Tibial artery (tissue), 4 donors: Measurements from ENCODE around the gene MED13.
A peak's percentile ranks its signal among the peaks of the same experiment; 100 is the strongest.

Experiments used
- DNase-seq, 2 donors: peaks; one replicate each; pipeline ENCODE4 v3.0.0-alpha.2; 2019
- H3K27ac ChIP-seq, 2 donors: fragments of 200-600 bp; sonication (generic) in 1 of 2; 1 replicate in 1 of 2; 2 replicates in 1 of 2; pipeline ENCODE4 v1.5.1; 2018 to 2019; ENCODE audit warnings: mild to moderate bottlenecking in 1 of 2
- H3K27me3 ChIP-seq, 2 donors: fragments of 200-600 bp; sonication (generic) in 1 of 2; one replicate each; pipeline versions ENCODE4 v1.5.1 to v1.6.0; 2016 to 2019
- H3K36me3 ChIP-seq, 3 donors: fragments of 200-600 bp; sonication (generic) in 2 of 3; one replicate each; pipeline ENCODE4 v1.5.1; 2016 to 2019; ENCODE audit warnings: mild to moderate bottlenecking in 2 of 3
- H3K4me1 ChIP-seq, 4 donors: fragments of 200-600 bp; sonication (generic) in 2 of 4; 1 replicate in 3 of 4; 2 replicates in 1 of 4; pipeline ENCODE4 v1.5.1; 2016 to 2019
- H3K4me3 ChIP-seq, 2 donors: fragments of 200-600 bp; sonication (generic) in 1 of 2; 1 replicate in 1 of 2; 2 replicates in 1 of 2; pipeline ENCODE4 v1.5.1; 2018 to 2019; ENCODE audit warnings: mild to moderate bottlenecking in 2 of 2
- H3K9me3 ChIP-seq, 3 donors: fragments of 200-600 bp; sonication (generic) in 1 of 3; one replicate each; pipeline ENCODE4 v1.5.1; 2016 to 2019
- CTCF ChIP-seq, 2 experiments: fragments of 200-600 bp in 1 of 2; fragments of 450-650 bp in 1 of 2; IDR thresholded peaks; one replicate each; pipeline ENCODE4 v1.5.1; 2017 to 2019; ENCODE audit warnings: antibody characterized with exemption in 2 of 2, mild to moderate bottlenecking in 1 of 2, moderate library complexity in 1 of 2
- intact Hi-C: fragments of 100-400 bp; cut with DNase I; formaldehyde crosslinking; loops from one replicate; pipeline ENCODE4 v1.15.0; 2023; ENCODE audit warnings: low total_unique reads

The MED13 gene

GRCh38 chr17:62062302-62062701 is 2.8 kb downstream of the MED13 start:
- peak overlapping the region; percentile 68 to 99 for H3K4me3 ChIP-seq
- intact Hi-C loops, result no loop called here
- no peak for TF ChIP-seq CTCF (IDR thresholded peaks at IDR 0.05)
- peaks cover 0 to 9% (median 4%) of the 10 kb centered on the region in 3 donors for H3K36me3 ChIP-seq
- H3K27ac ChIP-seq, result peak overlapping the region in 1 of 2 donors; percentile 98
- H3K27me3 ChIP-seq, result no peaks in the 10 kb centered on the region
- DNase-seq, result no peak
- no peaks in the 10 kb centered on the region for H3K9me3 ChIP-seq
- H3K4me1 ChIP-seq, result peaks cover 0 to 64% (median 53%) of the 10 kb centered on the region in 4 donors

- DNase-seq, result no peak
- peaks cover 0 to 19% (median 9%) of the 10 kb centered on the region in 3 donors for H3K36me3 ChIP-seq
- peak overlapping the region in 1 of 2 donors; percentile 10 for H3K27ac ChIP-seq
- peaks cover 0 to 91% (median 62%) of the 10 kb centered on the region in 4 donors for H3K4me1 ChIP-seq
- intact Hi-C loops, result no loop called here
- no peaks in the 10 kb centered on the region for H3K9me3 ChIP-seq
- TF ChIP-seq CTCF (IDR thresholded peaks at IDR 0.05), result no peak
- no peaks in the 10 kb centered on the region for H3K27me3 ChIP-seq
- no peak overlapping the region for H3K4me3 ChIP-seq
These were observed 5.7 kb downstream of the MED13 start for GRCh38 chr17:62059414-62059813.

GRCh38 chr17:62058611-62059010 is 6.5 kb downstream of the MED13 start:
- DNase-seq, result no peak
- H3K4me1 ChIP-seq, result peaks cover 0 to 97% (median 62%) of the 10 kb centered on the region in 4 donors
- TF ChIP-seq CTCF (IDR thresholded peaks at IDR 0.05), result no peak
- H3K36me3 ChIP-seq, result peaks cover 0 to 19% (median 9%) of the 10 kb centered on the region in 3 donors
- no peaks in the 10 kb centered on the region for H3K9me3 ChIP-seq
- intact Hi-C loops, result no loop called here
- H3K27ac ChIP-seq, result peak overlapping the region in 1 of 2 donors; percentile 10
- no peak overlapping the region for H3K4me3 ChIP-seq
- H3K27me3 ChIP-seq, result no peaks in the 10 kb centered on the region

GRCh38 chr17:62057696-62058095 is 7.4 kb downstream of the MED13 start:
- peak overlapping the region in 1 of 2 donors; percentile 21 for H3K27ac ChIP-seq

GRCh38 chr17:62052765-62053338 is 12.2 kb downstream of the MED13 start:
- peaks cover 0 to 55% (median 18%) of the 10 kb centered on the region in 4 donors for H3K4me1 ChIP-seq
- TF ChIP-seq CTCF (IDR thresholded peaks at IDR 0.05), result no peak
- intact Hi-C loops, result no loop called here

More at GRCh38 chr17:62057696-62058095, 7.4 kb downstream of the MED13 start:
- H3K4me3 ChIP-seq, result no peak overlapping the region
- intact Hi-C loops, result no loop called here
- H3K9me3 ChIP-seq, result no peaks in the 10 kb centered on the region
- peaks cover 0 to 96% (median 54%) of the 10 kb centered on the region in 4 donors for H3K4me1 ChIP-seq
- TF ChIP-seq CTCF (IDR thresholded peaks at IDR 0.05), result no peak
- H3K27me3 ChIP-seq, result no peaks in the 10 kb centered on the region
- H3K36me3 ChIP-seq, result peaks cover 0 to 19% (median 9%) of the 10 kb centered on the region in 3 donors
- DNase-seq, result no peak

More at GRCh38 chr17:62052765-62053338, 12.2 kb downstream of the MED13 start:
- H3K9me3 ChIP-seq, result no peaks in the 10 kb centered on the region
- H3K27ac ChIP-seq, result no peak overlapping the region
- H3K27me3 ChIP-seq, result no peaks in the 10 kb centered on the region
- H3K4me3 ChIP-seq, result no peak overlapping the region
- no peak for DNase-seq
- H3K36me3 ChIP-seq, result peaks cover 23 to 43% (median 39%) of the 10 kb centered on the region in 3 donors
